GM18502 (cell line): ENCODE data around the gene GHRHR.

Experiments
- ATAC-seq: cut with Tn5 transposase; IDR thresholded peaks from one replicate; pipeline ENCODE4 v1.9.1; 2021; ENCODE audit warnings: mild to moderate bottlenecking; ENCODE audit not compliant: unreplicated experiment, poor library complexity

Gene GHRHR

DNA sequence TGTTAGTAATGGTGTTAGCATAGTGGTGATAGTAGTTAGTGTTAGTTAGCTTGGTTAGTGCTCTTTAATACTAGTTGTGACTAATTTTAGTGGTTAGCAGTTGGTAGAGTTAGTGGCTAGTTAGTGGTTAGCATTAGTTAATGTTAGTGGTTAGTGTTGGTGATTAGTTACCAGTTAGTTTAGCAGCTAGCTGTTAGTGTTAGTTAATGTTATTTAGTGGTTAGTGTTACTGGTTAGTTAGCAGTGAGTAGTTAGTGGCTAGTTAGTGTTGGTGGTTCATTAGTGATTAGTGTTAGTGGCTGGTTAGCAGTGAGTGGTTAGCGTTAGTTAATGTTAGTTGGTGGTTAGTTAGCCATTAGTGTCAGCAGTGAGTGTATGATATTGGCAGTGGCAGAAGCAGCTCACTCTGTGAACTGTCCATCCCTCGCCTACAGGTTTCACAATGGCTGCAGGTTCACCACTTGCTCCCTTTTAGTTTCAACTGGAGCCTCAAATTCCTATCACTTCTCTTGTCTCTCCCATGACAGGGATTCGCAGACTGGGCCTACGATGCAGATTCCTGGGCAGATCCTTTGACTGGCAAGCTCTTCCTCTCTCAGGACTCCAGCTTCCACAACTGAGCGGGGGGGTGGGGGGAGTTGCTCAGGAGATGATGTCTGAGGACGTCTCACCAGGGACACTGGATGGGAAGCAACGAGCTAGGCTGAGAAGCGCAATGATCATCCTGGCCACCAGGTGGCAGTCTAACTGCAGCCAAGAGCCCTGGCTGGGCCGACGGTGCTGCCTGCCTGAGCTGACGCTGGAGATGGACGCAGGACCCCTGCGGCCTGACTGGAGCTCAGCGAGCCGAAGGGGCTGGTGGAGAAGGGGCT, 19.5 kb downstream of the GHRHR start:
- peak; percentile 91 for ATAC-seq

DNA sequence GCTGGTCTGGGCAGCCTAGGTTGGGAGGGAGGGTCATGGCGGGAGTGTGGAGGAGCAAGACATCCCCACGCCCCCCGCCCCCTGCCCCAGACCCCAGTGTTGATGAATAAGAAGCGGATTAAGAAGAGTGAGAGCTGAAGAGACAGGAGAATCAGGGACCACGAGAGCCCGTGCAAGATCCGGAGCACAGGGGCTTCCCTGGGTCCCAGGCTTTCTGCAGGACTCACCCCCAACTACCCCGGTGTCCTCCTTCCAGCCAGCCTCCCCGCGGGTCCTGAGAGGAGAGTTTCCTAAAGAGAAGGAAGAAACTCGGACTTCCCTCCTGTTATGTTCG, 20.1 kb downstream of the GHRHR start:
- no peak for ATAC-seq

DNA sequence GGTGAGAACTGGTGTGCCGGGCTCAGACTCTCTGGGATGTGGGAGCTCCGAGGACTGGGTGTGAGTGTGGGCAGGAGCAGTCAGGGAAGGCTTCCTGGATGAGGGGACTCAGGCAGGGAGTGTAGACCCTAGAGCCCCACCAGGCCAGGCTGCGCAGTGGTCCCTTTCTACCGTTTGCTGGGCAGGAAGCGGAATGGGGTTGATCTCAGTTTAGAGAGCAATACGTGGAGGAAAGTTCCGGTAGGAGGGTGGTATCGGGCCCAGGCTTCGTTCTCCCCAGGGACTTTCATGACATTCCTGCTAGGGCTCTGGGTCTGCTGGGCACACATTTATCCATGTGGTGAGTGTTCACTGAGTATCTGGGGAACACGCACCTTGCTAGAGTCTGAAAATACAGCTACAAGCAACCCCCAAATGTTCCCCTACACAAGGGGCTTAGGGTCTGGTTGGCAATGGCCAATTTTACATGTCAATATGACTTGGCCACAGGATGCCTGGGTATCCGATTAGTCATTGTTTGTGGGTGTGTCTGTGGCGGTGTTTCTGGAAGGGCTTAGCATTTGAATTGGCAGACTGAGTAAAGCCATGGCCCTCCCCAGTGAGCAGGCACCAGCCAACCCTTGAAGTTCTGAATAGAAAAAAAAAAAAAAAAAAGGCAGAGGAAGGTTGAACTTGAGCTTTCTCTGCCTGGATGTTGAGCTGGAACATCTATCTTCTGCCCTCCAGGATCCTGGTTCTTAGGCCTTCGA, 20.8 kb downstream of the GHRHR start:
- ATAC-seq, result no peak

DNA sequence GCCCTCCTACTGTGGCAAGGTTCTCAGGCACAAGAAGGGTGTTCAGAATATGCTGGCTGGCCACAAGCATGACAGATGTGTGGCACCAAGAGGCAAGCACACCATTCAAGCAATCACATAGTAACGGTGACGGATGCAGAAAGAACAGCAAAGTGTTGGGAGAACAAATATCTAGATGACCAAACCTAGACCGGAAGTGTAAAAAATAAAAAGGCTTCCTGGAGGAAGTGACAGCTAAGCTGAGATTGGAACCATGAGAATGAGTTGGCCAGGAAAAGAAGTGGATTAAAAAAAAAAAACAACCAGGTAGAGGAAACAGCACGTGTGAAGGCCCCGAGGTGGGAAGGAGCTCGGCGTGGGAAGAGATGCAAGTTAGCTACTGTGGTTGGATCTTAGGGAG, 22.0 kb downstream of the GHRHR start:
- no peak for ATAC-seq

DNA sequence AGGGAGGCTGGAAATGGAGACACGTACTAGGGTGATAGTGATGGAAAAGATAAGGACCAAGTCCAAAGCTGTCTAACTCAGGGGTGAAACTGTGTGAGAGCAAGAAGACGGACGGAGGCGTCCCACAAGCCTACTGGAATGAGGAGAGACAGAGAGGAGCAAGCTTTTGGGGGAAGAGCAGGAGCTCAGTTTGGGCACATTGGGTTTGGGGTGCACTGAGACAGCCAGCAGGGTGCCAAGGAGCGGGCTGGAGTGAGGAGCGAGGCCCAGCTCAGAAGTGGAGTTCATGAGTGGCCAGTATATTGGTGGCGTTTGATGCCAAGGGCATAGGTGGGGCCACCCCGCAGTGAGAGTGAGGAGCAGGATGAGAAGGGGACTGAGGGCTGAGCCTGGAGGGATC, 22.6 kb downstream of the GHRHR start:
- ATAC-seq, result no peak

DNA sequence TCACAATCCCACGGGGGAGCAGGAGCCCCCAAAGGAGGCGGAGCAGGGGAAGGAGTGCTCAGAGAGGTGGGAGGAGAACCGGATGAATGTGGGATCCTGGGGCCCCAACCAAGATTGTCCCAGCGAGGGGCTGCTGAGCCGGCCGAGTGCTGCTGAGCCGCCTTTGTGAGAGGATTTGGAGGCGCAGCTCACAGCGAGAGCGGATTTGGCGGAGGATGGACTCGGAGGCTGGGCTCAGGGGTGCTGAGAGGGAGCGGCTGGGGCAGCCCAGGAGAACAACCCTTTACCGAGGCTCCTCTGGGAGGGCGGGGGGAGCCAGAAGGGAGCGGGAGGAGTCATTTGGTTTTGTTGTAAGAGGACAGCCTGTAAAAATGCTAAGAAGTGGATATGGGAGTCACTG, 23.0 kb downstream of the GHRHR start:
- ATAC-seq, result no peak

DNA sequence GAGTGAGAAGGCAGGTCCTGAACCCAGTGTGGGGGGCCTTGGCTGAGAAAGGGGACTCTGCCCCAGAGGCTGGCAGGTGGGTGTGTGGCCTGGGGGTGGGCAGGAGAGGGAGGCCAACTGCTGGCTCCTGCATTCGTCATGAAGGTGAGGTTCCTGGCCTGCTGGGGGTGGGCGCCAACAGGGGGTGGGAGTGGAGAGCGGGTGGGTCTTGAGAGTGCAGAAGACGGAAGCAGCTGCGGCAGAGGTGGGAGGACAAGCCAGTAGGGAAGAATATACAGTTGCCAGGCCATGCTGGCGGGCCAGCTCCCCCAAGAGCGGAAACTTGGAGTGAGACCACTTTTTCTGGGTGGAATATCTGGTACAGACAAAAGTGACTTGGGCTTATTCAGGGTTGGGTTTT, 23.4 kb downstream of the GHRHR start:
- ATAC-seq, result no peak

DNA sequence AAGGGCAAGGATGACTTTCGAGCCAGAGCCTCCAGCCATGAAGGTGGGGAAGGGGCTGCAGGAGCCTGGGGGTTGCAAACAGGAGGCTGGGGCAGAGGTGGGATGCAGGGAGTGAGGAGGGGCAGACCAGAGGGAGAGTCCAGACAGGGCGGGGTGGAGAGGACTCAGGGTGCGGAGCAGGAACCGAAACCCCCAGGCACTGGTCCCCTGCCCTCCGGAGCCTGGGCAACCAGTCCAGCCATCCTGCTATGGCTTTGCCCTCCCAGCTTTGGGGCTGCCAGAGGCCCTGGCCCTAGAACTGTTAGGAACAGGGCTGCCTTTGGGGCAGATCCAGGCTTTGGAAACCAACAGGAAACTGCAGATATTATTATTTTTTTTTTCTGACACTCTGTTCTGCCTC, 24.2 kb downstream of the GHRHR start:
- ATAC-seq, result no peak

DNA sequence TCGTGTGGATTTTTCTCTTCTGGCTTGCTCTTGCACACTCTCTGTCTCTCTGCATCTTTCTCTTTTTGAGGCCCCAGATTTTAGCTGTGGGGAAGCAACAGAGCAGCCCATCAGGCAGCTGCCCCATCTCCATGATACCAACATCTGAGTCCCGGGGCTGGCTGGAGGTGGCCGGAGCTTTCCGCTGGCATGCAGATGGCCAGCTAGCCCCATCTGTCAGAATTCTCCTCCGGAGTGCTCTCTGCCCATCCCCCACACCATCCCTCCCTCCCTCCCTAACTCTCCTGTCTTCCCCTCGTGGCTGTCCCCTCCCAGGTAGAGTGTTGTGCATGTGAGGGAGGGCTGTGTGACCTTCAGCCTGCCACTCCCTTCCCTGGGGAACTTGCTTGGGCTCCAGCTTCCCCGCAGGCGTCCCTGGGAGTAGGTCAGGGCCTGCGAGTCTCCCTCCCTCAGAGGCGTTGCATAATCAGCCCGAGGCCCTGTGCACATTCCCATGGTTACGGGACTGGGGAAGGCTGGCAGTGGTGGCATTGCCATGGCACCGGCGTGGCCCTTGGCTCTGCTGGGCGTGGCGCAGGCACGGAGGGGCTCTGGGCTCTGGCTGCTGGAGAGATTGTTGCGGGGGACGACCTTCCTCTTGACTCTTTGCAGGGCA, 24.7 kb downstream of the GHRHR start:
- ATAC-seq, result no peak

DNA sequence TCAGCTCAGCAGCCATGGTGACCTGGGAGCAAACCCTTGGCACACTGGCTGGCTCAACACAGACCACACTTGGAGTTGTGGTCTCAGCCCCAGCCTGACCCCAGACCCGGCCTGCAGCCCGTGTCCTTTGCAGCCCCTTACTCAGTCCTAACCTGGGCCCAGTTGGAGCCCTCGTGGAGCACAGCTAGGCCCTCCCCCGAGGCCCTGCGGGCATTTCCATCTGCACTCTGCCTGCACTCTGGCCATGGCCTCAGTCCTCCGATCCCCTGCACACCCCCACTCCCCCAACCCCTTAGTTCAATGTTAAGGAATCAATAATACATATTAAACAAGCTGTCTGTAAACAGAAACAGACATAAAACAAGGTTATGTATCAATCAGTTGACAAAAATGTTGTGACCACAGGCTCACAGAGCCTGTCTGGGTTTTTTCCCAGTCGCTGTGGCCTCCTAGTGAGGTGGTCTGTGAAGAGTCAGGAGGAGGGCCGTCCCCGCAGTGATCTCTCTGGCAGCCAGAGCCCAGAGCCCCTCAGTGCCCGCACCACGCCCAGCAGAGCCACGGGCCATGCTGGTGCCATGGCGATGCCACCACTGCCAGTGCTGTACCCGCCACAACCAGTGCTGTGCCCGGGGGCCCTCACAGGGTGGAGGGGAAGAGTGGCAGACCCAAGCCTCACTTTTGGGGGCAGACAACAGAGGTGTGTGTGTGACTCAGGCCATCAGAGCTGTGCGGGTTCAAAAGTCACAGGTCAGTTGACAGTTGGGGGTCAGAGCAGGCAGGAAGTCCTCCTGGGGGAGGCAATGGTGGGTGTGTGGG, 25.5 kb downstream of the GHRHR start:
- no peak for ATAC-seq

DNA sequence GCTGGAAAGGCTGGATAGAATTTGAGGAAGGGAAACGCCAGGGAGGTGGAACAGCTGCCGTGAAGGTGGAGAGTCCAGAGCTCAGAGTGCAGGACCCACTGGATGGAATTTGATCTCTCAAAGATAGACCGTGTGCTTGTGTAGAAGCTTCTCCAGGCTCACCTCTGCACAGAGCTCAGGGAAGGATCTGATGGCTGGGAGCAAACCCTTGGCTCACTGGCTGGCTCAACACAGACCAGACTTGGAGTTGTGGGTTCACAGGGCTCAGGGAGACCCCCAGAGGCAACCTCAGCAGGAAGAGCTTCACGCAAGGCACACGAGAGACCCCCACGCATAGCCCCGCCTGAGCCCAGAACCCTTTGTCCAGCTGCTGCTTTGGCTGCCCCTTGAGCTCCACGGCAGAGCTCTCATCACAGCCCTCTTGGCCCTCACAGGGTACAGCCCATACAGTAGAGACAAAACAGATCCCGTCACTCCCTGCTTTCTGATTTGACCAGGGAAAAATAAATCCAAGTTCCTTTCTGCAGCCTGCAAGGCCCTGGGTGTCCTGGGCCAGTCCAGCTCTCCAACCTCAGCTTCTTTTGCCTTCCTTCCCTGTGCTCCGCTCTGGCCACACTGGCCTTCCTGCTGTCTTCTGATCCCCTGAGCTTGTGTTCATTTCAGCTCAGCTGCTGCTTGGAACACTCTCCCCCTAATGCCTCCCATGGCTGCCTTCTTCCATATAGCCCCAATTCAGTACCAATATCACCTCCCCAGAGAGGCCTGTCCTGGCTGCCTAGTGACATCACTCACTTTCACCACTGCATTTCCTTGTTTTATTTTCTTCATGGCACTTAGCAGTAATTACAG, 26.3 kb downstream of the GHRHR start:
- no peak for ATAC-seq

DNA sequence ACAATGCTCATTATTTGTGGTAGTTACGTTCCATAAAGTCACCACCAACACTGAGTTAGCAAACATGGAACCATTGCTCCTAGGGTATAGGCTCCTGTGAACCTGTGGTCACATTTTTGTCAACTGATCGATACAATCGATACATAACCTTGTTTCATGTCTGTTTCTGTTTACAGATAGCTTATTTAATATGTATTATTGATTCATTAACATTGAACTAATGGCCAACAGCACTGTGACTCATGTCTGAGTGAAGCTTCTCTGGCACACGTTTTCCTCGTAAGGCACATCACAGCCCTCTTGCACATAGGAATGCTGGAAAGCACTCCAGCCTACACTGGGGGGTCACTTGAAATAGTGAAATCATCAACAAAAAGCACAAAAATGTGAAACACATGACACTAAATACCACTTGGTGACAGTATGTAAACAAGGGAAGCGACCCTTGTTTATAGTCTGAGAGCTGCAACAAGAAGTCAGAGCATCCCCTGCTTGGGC, 27.0 kb downstream of the GHRHR start:
- ATAC-seq, result no peak

DNA sequence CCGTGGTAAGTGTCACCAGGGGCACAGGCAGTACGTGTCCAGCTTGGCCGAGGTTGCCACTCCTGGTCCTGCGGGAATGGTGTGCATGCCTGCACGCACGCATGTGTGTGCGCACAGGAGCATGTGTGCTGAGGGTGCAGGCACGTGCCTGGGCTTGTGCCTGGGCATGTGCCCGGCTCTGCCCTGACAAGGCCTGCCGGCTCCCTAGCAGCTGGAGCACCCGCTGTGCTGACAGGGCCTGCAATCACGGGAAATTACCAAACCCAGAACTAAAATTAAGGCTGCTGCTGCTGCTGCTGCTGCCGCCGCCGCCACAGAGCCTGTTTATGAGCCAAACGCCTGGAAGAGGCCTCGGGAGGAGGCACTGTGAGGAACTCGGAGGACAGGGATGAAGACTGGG, 28.7 kb downstream of the GHRHR start:
- no peak for ATAC-seq

DNA sequence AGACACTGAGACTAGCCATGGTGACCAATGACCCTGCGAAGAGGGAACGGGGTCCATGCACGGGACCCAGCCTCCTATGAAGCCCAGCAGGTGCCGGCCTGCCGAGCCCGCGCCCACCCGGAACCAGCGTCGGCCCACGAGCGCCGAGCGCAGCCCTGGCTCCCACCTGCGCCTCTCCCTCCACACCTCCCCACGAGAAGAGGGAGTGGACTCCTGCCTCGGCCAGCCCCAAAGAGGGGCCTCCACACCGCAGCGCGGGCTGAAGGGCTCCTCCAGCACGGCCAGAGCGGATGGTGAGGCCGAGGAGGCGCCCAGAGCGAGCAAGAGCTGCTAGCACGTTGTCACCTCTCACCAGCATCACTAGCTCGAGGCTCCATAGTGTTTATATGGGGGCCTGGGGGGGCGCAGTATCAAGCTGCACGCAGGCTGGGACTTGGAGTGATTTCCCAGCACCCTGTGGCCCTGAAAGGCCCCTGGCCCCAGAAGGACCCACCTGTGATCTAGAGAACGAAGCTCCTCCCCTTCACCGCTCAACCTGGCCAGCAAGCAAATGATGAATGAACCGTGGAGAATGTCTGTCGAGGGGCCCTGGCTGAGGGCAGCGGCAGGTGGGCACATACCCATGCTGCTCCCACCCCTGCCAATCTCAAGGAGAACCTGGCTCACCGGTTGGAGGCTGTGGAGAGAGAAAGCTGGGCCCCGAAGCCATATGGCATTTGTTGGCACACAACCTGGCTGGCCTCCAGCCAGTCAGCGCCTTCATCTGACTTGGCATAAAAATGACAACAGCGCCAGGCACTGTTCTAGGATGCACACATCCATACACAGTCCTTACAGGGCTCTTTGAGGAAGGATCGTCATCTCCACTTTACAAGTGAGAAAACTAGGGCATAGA, 30.7 kb downstream of the GHRHR start:
- no peak for ATAC-seq

DNA sequence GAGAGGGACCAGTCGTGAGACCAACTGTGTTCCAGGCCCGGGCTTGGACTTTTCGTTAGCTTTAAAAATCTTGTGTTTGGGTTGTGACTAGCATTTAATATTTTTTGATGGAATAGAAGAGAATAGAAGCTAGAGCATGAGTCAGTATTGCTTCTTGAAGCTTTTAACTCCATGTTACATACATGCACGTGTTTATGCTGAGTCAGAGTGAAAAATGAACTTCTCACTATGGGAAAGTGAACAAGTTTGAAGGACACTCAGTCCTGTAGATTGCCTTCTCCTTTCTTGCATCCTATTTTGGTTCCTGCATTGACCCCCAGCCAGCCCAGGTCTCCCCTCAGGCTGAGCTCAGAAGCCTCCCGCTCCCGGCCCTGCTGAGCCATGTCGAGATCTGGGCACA, 31.8 kb downstream of the GHRHR start:
- ATAC-seq, result no peak

DNA sequence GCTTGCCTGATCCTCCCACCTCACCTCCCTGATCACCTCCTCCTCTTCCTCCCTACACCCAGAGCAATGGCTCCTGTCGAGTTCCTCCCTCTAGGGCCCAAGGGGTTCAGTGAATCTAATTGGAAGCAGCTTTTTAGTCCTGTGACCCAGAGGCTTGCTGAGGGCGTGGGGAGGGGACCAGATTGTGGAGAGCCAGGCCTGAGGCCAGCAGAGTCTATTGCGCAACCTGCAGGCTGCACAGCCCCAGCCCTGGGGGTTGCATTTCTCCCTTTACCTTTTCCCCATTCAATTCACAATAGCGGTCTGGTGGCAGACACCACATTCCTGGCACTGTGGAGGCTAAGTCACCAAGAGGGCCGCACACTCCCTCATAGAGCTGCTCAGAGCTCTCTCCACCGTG, 32.5 kb downstream of the GHRHR start:
- ATAC-seq, result no peak

DNA sequence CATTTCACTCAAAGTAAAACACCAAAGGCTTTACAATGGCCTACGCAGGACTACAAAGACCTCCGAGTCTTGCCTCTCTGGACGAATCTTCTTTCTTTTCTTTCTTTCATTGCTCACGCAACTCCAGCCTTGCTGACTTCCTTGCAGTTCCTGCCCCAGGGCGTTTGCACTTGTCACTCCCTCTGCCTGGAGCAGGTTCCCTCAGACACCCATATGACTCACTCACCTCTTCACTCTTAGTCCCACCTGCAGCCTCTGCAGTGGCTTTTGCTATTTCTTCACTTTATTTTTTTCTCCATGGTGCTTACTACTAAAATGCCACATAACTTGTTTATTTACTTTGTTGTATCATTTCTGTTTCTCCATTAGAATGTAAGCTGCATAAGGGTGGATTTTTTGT, 33.1 kb downstream of the GHRHR start:
- ATAC-seq, result no peak

DNA sequence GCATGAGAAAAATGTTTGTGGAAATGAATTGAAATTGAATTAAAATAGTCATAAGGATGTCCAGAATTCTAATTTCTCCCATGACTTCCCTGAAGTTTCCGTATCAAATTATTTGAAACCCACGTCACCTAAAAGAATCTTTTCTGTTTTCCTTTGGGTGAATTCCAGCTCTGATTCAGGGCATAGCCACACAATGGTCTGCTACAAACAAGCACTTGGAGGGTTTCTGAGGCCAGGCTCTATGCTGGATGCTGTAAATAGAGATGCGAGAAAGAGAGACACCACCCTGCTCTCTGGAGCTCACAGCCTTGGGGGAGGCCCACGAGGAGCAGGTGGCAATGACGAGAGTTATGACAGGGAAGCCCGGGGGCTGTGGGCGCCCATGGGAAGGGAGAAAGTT, 33.6 kb downstream of the GHRHR start:
- no peak for ATAC-seq

DNA sequence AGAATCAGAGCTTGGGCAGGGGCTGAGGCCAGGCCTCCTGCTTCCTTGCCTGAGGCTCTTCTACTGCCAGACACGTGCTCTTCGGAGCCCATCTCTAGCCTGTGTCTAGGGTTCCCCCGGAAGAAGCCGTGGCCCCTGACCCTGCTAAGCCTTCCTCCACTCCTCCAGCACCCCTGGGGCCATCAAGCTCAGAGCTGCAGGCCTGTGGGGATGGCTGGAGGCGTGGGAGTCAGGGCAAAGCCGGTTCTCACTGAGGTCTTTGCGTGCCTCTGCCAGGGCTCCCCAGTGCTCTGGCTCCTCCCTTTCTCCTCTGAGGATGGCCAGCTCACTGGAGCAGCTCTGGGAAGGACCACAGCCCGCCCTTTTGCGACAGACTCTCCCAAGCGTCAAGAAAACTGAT, 34.4 kb downstream of the GHRHR start:
- no peak for ATAC-seq
